ENCODE measurements around the gene HK3.
"Not testable (repeated sequence)": the region's sequence is repeated elsewhere in the genome, so short reads cannot be mapped to it uniquely, and the experiment has no call there.

Gene HK3

GRCh38 chr5:176875014-176875550 lies 24.1 kb downstream of the HK3 start:
- Histone ChIP-seq H3K4me3 (ENCODE audit: low read depth, low read length) (no peak overlapping the region), H3K4me1 (ENCODE audit: control insufficient read depth, insufficient read depth, low read length, unreplicated experiment) (no peaks in the 10 kb centered on the region), H2AFZ (ENCODE audit: low read length, unreplicated experiment) (no peak overlapping the region), H3K27me3 (ENCODE audit: insufficient read depth, low read length) (peaks cover 59% of the 10 kb centered on the region), H3K79me2 (ENCODE audit: control insufficient read depth, insufficient read depth, low read length, unreplicated experiment) (no peaks in the 10 kb centered on the region), H3K36me3 (ENCODE audit: insufficient read depth, low read length) (no peaks in the 10 kb centered on the region), H3K27ac (ENCODE audit: low read depth, low read length) (no peak overlapping the region)

DNA sequence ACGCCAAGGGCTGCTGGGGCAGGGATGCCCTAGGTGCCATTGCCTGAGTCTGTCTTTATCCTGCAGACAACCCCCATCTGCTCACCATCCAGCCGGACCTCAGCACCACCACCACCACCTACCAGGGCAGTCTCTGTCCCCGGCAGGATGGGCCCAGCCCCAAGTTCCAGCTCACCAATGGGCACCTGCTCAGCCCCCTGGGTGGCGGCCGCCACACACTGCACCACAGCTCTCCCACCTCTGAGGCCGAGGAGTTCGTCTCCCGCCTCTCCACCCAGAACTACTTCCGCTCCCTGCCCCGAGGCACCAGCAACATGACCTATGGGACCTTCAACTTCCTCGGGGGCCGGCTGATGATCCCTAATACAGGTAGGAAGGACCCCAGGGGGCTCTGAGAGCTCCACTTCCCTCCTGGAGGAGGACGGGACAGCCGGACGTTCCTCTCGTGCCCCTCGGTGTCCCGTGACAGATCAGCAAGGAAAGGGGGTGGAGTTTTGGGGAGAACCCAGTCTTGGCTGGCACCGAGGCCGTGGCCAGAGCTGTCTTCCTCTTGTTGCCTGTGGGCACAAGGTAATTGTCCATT lies 24.9 kb downstream of the HK3 start:
- H3K36me3 ChIP-seq (ENCODE audit: insufficient read depth, low read length): no peaks in the 10 kb centered on the region
- H3K27ac ChIP-seq (ENCODE audit: low read depth, low read length): no peak overlapping the region
- peaks cover 58% of the 10 kb centered on the region for H3K27me3 ChIP-seq (ENCODE audit: insufficient read depth, low read length)
- no peak overlapping the region for H2AFZ ChIP-seq (ENCODE audit: low read length, unreplicated experiment)
- no peak overlapping the region for H3K4me3 ChIP-seq (ENCODE audit: low read depth, low read length)
- no peaks in the 10 kb centered on the region for H3K4me1 ChIP-seq (ENCODE audit: control insufficient read depth, insufficient read depth, low read length, unreplicated experiment)
- H3K79me2 ChIP-seq (ENCODE audit: control insufficient read depth, insufficient read depth, low read length, unreplicated experiment): no peaks in the 10 kb centered on the region

DNA sequence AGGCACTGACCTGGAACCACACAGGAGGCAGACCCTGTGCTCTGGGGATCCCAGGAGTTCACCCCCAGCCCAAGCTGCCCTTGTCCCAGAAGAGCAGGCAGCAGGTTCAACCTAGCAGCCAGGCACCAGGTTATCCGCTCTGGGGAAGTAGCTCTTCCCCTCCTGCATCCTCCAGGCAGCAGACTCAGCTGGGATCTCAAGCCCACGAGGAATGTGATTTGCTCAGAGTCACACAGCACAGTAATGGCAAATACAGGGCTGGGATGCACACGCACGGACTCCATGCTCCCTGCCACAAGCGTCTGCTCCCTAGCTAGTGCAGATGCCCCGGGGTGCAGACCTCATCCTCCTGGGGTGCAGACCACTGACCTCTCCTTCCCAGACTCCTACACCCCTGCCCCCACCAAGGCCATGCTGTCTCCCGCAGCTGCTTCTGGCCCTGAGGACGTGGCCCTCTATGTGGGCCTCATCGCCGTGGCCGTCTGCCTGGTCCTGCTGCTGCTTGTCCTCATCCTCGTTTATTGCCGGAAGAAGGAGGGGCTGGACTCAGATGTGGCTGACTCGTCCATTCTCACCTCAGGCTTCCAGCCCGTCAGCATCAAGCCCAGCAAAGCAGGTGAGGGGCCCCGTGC lies 25.5 kb downstream of the HK3 start:
- no peak overlapping the region for H2AFZ ChIP-seq (ENCODE audit: low read length, unreplicated experiment)
- H3K27me3 ChIP-seq (ENCODE audit: insufficient read depth, low read length): peaks cover 55% of the 10 kb centered on the region
- H3K27ac ChIP-seq (ENCODE audit: low read depth, low read length): no peak overlapping the region
- H3K4me1 ChIP-seq (ENCODE audit: control insufficient read depth, insufficient read depth, low read length, unreplicated experiment): no peaks in the 10 kb centered on the region
- H3K79me2 ChIP-seq (ENCODE audit: control insufficient read depth, insufficient read depth, low read length, unreplicated experiment): no peaks in the 10 kb centered on the region
- H3K36me3 ChIP-seq (ENCODE audit: insufficient read depth, low read length): no peaks in the 10 kb centered on the region
- H3K4me3 ChIP-seq (ENCODE audit: low read depth, low read length): no peak overlapping the region

- not testable (repeated sequence) for H3K79me2 ChIP-seq (ENCODE audit: control insufficient read depth, insufficient read depth, low read length, unreplicated experiment); H3K4me1 ChIP-seq (ENCODE audit: control insufficient read depth, insufficient read depth, low read length, unreplicated experiment); H3K36me3 ChIP-seq (ENCODE audit: insufficient read depth, low read length); H3K4me3 ChIP-seq (ENCODE audit: low read depth, low read length); H3K27ac ChIP-seq (ENCODE audit: low read depth, low read length); H2AFZ ChIP-seq (ENCODE audit: low read length, unreplicated experiment)
- H3K27me3 ChIP-seq (ENCODE audit: insufficient read depth, low read length): peaks cover 57% of the 10 kb centered on the region
Observed at GRCh38 chr5:176873011-176873410, 26.1 kb downstream of the HK3 start.

- peaks cover 56% of the 10 kb centered on the region for H3K27me3 ChIP-seq (ENCODE audit: insufficient read depth, low read length)
- H2AFZ ChIP-seq (ENCODE audit: low read length, unreplicated experiment); H3K36me3 ChIP-seq (ENCODE audit: insufficient read depth, low read length); H3K79me2 ChIP-seq (ENCODE audit: control insufficient read depth, insufficient read depth, low read length, unreplicated experiment); H3K4me3 ChIP-seq (ENCODE audit: low read depth, low read length); H3K4me1 ChIP-seq (ENCODE audit: control insufficient read depth, insufficient read depth, low read length, unreplicated experiment); H3K27ac ChIP-seq (ENCODE audit: low read depth, low read length): not testable (repeated sequence)
Observed at GRCh38 chr5:176872586-176872985, 26.6 kb downstream of the HK3 start.

GRCh38 chr5:176870644-176871043 lies 28.5 kb downstream of the HK3 start:
- not testable (repeated sequence) for H2AFZ ChIP-seq (ENCODE audit: low read length, unreplicated experiment); H3K79me2 ChIP-seq (ENCODE audit: control insufficient read depth, insufficient read depth, low read length, unreplicated experiment); H3K27ac ChIP-seq (ENCODE audit: low read depth, low read length); H3K4me3 ChIP-seq (ENCODE audit: low read depth, low read length); H3K36me3 ChIP-seq (ENCODE audit: insufficient read depth, low read length); H3K4me1 ChIP-seq (ENCODE audit: control insufficient read depth, insufficient read depth, low read length, unreplicated experiment)
- peaks cover 57% of the 10 kb centered on the region for H3K27me3 ChIP-seq (ENCODE audit: insufficient read depth, low read length)

DNA sequence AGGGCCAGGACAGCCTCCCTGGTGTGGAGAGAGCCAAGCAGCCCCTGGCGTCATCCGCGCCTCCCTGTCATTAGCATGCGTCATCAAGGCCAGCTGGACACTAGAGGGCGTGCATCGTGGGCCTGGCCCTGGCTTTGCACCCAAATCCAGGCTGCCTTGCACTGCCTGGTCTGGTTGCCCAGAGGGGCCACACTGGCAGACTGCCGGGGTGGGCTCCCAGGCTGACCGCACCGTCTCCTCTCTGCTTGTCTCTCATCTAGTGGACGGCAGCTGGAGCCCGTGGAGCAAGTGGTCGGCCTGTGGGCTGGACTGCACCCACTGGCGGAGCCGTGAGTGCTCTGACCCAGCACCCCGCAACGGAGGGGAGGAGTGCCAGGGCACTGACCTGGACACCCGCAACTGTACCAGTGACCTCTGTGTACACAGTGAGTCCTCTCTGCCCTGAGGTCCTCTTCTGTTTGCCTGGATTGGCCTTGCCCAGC lies 29.0 kb downstream of the HK3 start:
- no peak overlapping the region for H3K27ac ChIP-seq (ENCODE audit: low read depth, low read length)

DNA sequence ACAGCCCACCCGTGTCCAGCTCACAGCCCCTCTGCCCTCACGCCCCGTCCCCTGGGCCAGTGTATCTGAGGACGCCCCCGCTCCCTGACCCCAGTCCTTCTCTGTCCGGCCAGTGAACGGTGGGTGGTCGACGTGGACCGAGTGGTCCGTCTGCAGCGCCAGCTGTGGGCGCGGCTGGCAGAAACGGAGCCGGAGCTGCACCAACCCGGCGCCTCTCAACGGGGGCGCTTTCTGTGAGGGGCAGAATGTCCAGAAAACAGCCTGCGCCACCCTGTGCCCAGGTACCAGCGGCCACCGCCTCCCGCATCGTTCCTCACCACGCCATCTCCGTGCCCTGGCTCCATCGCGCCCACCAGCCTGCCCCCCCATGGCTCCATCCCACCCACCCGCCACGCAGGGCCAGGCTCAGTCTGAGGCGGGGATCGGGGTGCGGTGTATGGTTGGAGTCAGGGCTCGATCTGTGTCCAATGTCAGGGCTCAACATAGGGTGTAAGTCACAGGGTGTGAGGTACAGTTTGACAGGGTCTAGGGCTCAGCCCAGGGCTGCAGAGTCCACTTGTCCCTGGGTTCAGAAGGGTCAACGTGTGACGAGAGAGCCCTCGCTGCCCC lies 29.5 kb downstream of the HK3 start:
- Histone ChIP-seq H2AFZ (ENCODE audit: low read length, unreplicated experiment) (no peak overlapping the region), H3K27me3 (ENCODE audit: insufficient read depth, low read length) (peaks cover 57% of the 10 kb centered on the region), H3K79me2 (ENCODE audit: control insufficient read depth, insufficient read depth, low read length, unreplicated experiment) (no peaks in the 10 kb centered on the region), H3K4me3 (ENCODE audit: low read depth, low read length) (no peak overlapping the region), H3K4me1 (ENCODE audit: control insufficient read depth, insufficient read depth, low read length, unreplicated experiment) (no peaks in the 10 kb centered on the region), H3K36me3 (ENCODE audit: insufficient read depth, low read length) (no peaks in the 10 kb centered on the region), H3K27ac (ENCODE audit: low read depth, low read length) (no peak overlapping the region)

More for the DNA sequence above, 29.0 kb downstream of the HK3 start:
- no peaks in the 10 kb centered on the region for H3K4me1 ChIP-seq (ENCODE audit: control insufficient read depth, insufficient read depth, low read length, unreplicated experiment)
- H3K27me3 ChIP-seq (ENCODE audit: insufficient read depth, low read length): peaks cover 57% of the 10 kb centered on the region
- no peaks in the 10 kb centered on the region for H3K36me3 ChIP-seq (ENCODE audit: insufficient read depth, low read length)
- no peaks in the 10 kb centered on the region for H3K79me2 ChIP-seq (ENCODE audit: control insufficient read depth, insufficient read depth, low read length, unreplicated experiment)
- no peak overlapping the region for H3K4me3 ChIP-seq (ENCODE audit: low read depth, low read length)
- no peak overlapping the region for H2AFZ ChIP-seq (ENCODE audit: low read length, unreplicated experiment)

- Histone ChIP-seq H3K27me3 (ENCODE audit: insufficient read depth, low read length) (peaks cover 57% of the 10 kb centered on the region), H2AFZ (ENCODE audit: low read length, unreplicated experiment) (no peak overlapping the region), H3K36me3 (ENCODE audit: insufficient read depth, low read length) (no peaks in the 10 kb centered on the region), H3K27ac (ENCODE audit: low read depth, low read length) (no peak overlapping the region), H3K4me3 (ENCODE audit: low read depth, low read length) (no peak overlapping the region), H3K79me2 (ENCODE audit: control insufficient read depth, insufficient read depth, low read length, unreplicated experiment) (no peaks in the 10 kb centered on the region), H3K4me1 (ENCODE audit: control insufficient read depth, insufficient read depth, low read length, unreplicated experiment) (no peaks in the 10 kb centered on the region)
Observed at GRCh38 chr5:176868731-176869130, 30.4 kb downstream of the HK3 start.

DNA sequence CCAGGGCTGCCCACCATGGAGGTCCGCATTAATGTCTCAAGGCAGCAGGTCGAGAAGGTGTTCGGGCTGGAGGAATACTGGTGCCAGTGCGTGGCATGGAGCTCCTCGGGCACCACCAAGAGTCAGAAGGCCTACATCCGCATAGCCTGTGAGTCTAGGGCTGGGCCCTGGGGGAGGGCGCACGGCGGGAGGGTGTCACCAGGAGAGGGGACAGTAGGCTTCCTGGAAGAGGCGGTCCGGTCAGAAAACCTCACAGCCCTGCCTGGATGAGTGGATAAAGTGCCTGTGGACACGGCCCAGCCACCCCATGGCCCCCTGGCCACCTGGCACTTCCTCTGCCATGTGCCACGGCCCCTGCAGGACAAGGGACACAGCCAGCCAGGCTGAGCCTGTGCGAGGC lies 31.0 kb downstream of the HK3 start:
- Histone ChIP-seq H3K27ac (ENCODE audit: low read depth, low read length) (no peak overlapping the region), H3K4me1 (ENCODE audit: control insufficient read depth, insufficient read depth, low read length, unreplicated experiment) (no peaks in the 10 kb centered on the region), H3K36me3 (ENCODE audit: insufficient read depth, low read length) (no peaks in the 10 kb centered on the region), H2AFZ (ENCODE audit: low read length, unreplicated experiment) (no peak overlapping the region), H3K79me2 (ENCODE audit: control insufficient read depth, insufficient read depth, low read length, unreplicated experiment) (no peaks in the 10 kb centered on the region), H3K27me3 (ENCODE audit: insufficient read depth, low read length) (peaks cover 55% of the 10 kb centered on the region), H3K4me3 (ENCODE audit: low read depth, low read length) (no peak overlapping the region)

All from ACC112 (cell line).